ENCODE results near the gene RAB20.

DNA sequence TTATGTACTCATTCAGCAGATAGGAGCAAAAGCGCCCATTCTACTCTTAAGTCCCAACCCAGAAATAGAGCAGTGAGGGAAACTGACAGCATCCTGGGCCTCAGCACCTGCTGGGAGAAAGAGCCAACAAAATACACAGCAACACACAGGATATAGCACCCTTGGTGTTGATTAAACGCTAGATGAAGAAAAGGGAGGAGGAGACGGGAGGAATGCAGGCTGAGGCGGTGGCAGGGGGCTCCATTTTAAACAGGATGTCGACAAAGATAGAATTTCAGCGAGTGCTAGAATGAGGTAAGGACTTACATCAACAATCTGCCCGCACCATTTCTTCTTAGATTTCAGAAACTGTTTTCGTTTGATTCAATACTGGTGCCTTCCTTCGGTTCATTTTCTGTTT, 4.6 kb upstream of the RAB20 start:
- TF ChIP-seq, protein P1, sequence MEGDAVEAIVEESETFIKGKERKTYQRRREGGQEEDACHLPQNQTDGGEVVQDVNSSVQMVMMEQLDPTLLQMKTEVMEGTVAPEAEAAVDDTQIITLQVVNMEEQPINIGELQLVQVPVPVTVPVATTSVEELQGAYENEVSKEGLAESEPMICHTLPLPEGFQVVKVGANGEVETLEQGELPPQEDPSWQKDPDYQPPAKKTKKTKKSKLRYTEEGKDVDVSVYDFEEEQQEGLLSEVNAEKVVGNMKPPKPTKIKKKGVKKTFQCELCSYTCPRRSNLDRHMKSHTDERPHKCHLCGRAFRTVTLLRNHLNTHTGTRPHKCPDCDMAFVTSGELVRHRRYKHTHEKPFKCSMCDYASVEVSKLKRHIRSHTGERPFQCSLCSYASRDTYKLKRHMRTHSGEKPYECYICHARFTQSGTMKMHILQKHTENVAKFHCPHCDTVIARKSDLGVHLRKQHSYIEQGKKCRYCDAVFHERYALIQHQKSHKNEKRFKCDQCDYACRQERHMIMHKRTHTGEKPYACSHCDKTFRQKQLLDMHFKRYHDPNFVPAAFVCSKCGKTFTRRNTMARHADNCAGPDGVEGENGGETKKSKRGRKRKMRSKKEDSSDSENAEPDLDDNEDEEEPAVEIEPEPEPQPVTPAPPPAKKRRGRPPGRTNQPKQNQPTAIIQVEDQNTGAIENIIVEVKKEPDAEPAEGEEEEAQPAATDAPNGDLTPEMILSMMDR (IDR thresholded peaks at IDR 0.05), result no peak
- TF ChIP-seq EZH2 (IDR thresholded peaks at IDR 0.05; ENCODE audit: borderline replicate concordance, insufficient read depth, low read depth, low read length, poor library complexity, severe bottlenecking), result no peak
